ENCODE data around the gene NT5M. TPM values are rescaled to one million over a fixed set of nuclear protein-coding genes. Genes with fewer than 3 reads are reported as not detected.

Gene NT5M
- total and polyA plus RNA-seq, 2 donors from 2014 or later, result 2.8 to 10.0 TPM

GRCh38 chr17:17348872-17349723, 45.9 kb downstream of the NT5M start:
- intact Hi-C loops (cut with DNase I), result no loop called here
- Histone ChIP-seq H3K9me3 (ENCODE audit: control insufficient read depth in 2 of 3, insufficient read depth in 1 of 3, low read length in 3 of 3) (no peaks in the 10 kb centered on the region), H3K27ac (ENCODE audit: low read depth in 2 of 2, low read length in 2 of 2) (no peak overlapping the region), H3K36me3 (ENCODE audit: control insufficient read depth in 2 of 3, insufficient read depth in 3 of 3, low read length in 3 of 3) (no peaks in the 10 kb centered on the region), H3K4me3 (ENCODE audit: low read length in 3 of 3) (no peak overlapping the region), H3K4me1 (ENCODE audit: control insufficient read depth in 2 of 3, insufficient read depth in 2 of 3, low read depth in 1 of 3, low read length in 3 of 3) (no peaks in the 10 kb centered on the region), H3K9ac (ENCODE audit: low read length in 3 of 3) (no peak overlapping the region), H3K27me3 (ENCODE audit: control insufficient read depth, insufficient read depth, low read length) (no peaks in the 10 kb centered on the region)
- peak in 1 of 5 donors; percentile 28 for DNase-seq
- FAIRE-seq, result no peak
- TF ChIP-seq CTCF (IDR thresholded peaks at IDR 0.05; ENCODE audit: borderline replicate concordance, extremely low read depth, insufficient read depth), result no peak

- DNase-seq (peak in 1 of 5 donors; percentile 37), FAIRE-seq (no peak)
- Histone ChIP-seq H3K9ac (ENCODE audit: low read length in 3 of 3) (no peak overlapping the region), H3K9me3 (ENCODE audit: control insufficient read depth in 2 of 3, insufficient read depth in 1 of 3, low read length in 3 of 3) (no peaks in the 10 kb centered on the region), H3K4me3 (ENCODE audit: low read length in 3 of 3) (no peak overlapping the region), H3K27me3 (ENCODE audit: control insufficient read depth, insufficient read depth, low read length) (no peaks in the 10 kb centered on the region), H3K4me1 (ENCODE audit: control insufficient read depth in 2 of 3, insufficient read depth in 2 of 3, low read depth in 1 of 3, low read length in 3 of 3) (no peaks in the 10 kb centered on the region), H3K27ac (ENCODE audit: low read depth in 2 of 2, low read length in 2 of 2) (no peak overlapping the region), H3K36me3 (ENCODE audit: control insufficient read depth in 2 of 3, insufficient read depth in 3 of 3, low read length in 3 of 3) (no peaks in the 10 kb centered on the region)
- intact Hi-C loops (cut with DNase I), result loop anchor here (5.0 kb wide), 1 partner anchor 288 kb away; no protein-coding TSS in a partner anchor
- TF ChIP-seq CTCF (IDR thresholded peaks at IDR 0.05; ENCODE audit: borderline replicate concordance, extremely low read depth, insufficient read depth), result no peak
Observed at GRCh38 chr17:17349724-17350106, 46.5 kb downstream of the NT5M start.

- Histone ChIP-seq H3K27ac (ENCODE audit: low read depth in 2 of 2, low read length in 2 of 2) (no peak overlapping the region), H3K4me1 (ENCODE audit: control insufficient read depth in 2 of 3, insufficient read depth in 2 of 3, low read depth in 1 of 3, low read length in 3 of 3) (peaks cover 0 to 2% (median 0%) of the 10 kb centered on the region in 3 donors), H3K9ac (ENCODE audit: low read length in 3 of 3) (no peak overlapping the region), H3K9me3 (ENCODE audit: control insufficient read depth in 2 of 3, insufficient read depth in 1 of 3, low read length in 3 of 3) (no peaks in the 10 kb centered on the region), H3K4me3 (ENCODE audit: low read length in 3 of 3) (no peak overlapping the region), H3K36me3 (ENCODE audit: control insufficient read depth in 2 of 3, insufficient read depth in 3 of 3, low read length in 3 of 3) (no peaks in the 10 kb centered on the region), H3K27me3 (ENCODE audit: control insufficient read depth, insufficient read depth, low read length) (no peaks in the 10 kb centered on the region)
- FAIRE-seq, result no peak
- peak in 4 of 5 donors; percentile 60 to 67 (median 64) for DNase-seq
- intact Hi-C loops (cut with DNase I), result loop anchor here (5.0 kb wide), 1 partner anchor 287 kb away; no protein-coding TSS in a partner anchor
- TF ChIP-seq CTCF (IDR thresholded peaks at IDR 0.05; ENCODE audit: borderline replicate concordance, extremely low read depth, insufficient read depth), result no peak
Observed at GRCh38 chr17:17350491-17351355, 47.5 kb downstream of the NT5M start.
